Lower leg skin (tissue), 3 donors: ENCODE data around the gene OBSCN.

Source experiments
- CTCF ChIP-seq, 3 donors: fragments of 450-650 bp; IDR thresholded peaks; one replicate each; pipeline ENCODE4 v1.5.1; 2016; ENCODE audit warnings: antibody characterized with exemption in 3 of 3, mild to moderate bottlenecking in 3 of 3, moderate library complexity in 2 of 3
- POLR2A ChIP-seq, 2 donors: fragments of 450-650 bp; IDR thresholded peaks; one replicate each; pipeline ENCODE4 v1.6.1; 2016 to 2017; ENCODE audit warnings: antibody characterized with exemption in 2 of 2, mild to moderate bottlenecking in 1 of 2, moderate library complexity in 1 of 2

GRCh38 chr1:228320394-228320793 lies 112.5 kb downstream of the OBSCN start:
- TF ChIP-seq CTCF (IDR thresholded peaks at IDR 0.05) (no peak), POLR2A (IDR thresholded peaks at IDR 0.05) (no peak)
